ENCODE data around the gene AEN. TPM values are rescaled to one million over a fixed set of nuclear protein-coding genes. Genes with fewer than 3 reads are reported as not detected.
A peak's percentile ranks its signal among the peaks of the same experiment; 100 is the strongest.

Gene AEN
- total RNA-seq (2014; rRNA removed; shearing (Covaris generic)): 32.7 and 37.0 TPM in 2 replicates

- DNase-seq (ENCODE audit: low spot score): peak; percentile 88
Observed at GRCh38 chr15:88620995-88621772, at the start of gene AEN. TSS of gene AEN (plus strand) at chr15:88621340. CDS start at chr15:88626210, 4,870 bp downstream.

- DNase-seq (ENCODE audit: low spot score): no peak
Observed at GRCh38 chr15:88571852-88572259, 49.3 kb upstream of the AEN start.

GRCh38 chr15:88574077-88574476, 47.1 kb upstream of the AEN start:
- DNase-seq (ENCODE audit: low spot score): no peak

GRCh38 chr15:88574655-88575054, 46.5 kb upstream of the AEN start:
- no peak for DNase-seq (ENCODE audit: low spot score)

GRCh38 chr15:88579322-88579721, 41.8 kb upstream of the AEN start:
- no peak for DNase-seq (ENCODE audit: low spot score)

- no peak for DNase-seq (ENCODE audit: low spot score)
Observed at GRCh38 chr15:88580532-88580931, 40.6 kb upstream of the AEN start.

- peak; percentile 72 for DNase-seq (ENCODE audit: low spot score)
Observed at GRCh38 chr15:88586401-88587162, 34.6 kb upstream of the AEN start.

GRCh38 chr15:88590759-88591158, 30.4 kb upstream of the AEN start:
- DNase-seq (ENCODE audit: low spot score): no peak

GRCh38 chr15:88591384-88591783, 29.8 kb upstream of the AEN start:
- DNase-seq (ENCODE audit: low spot score): no peak

- DNase-seq (ENCODE audit: low spot score): no peak
Observed at GRCh38 chr15:88603885-88604284, 17.3 kb upstream of the AEN start.

GRCh38 chr15:88604381-88605188, 16.6 kb upstream of the AEN start:
- no peak for DNase-seq (ENCODE audit: low spot score)

- no peak for DNase-seq (ENCODE audit: low spot score)
Observed at GRCh38 chr15:88605189-88606069, 15.7 kb upstream of the AEN start.

GRCh38 chr15:88606070-88606794, 14.9 kb upstream of the AEN start:
- DNase-seq (ENCODE audit: low spot score): no peak

- no peak for DNase-seq (ENCODE audit: low spot score)
Observed at GRCh38 chr15:88607951-88608350, 13.2 kb upstream of the AEN start.

- no peak for DNase-seq (ENCODE audit: low spot score)
Observed at GRCh38 chr15:88608607-88609181, 12.4 kb upstream of the AEN start.

GRCh38 chr15:88609344-88610090, 11.6 kb upstream of the AEN start:
- no peak for DNase-seq (ENCODE audit: low spot score)

- peak; percentile 34 for DNase-seq (ENCODE audit: low spot score)
Observed at GRCh38 chr15:88610701-88611231, 10.4 kb upstream of the AEN start.

- DNase-seq (ENCODE audit: low spot score): no peak
Observed at GRCh38 chr15:88612186-88612796, 8.8 kb upstream of the AEN start.
